Stimulated activated CD4-positive, alpha-beta T cell treated with anti-CD3 and anti-CD28 coated beads, Interleukin-15, amount 100 ng/mL, for 1 hour (primary cell): ENCODE results near the gene TPBGL.
"Not testable (repeated sequence)": the region's sequence is repeated elsewhere in the genome, so short reads cannot be mapped to it uniquely, and the experiment has no call there.

Source experiments
- DNase-seq, 2 donors: peaks; one replicate each; pipeline ENCODE4 v3.0.0-alpha.2; 2020; ENCODE audit warnings: low read depth in 1 of 2, low spot score in 1 of 2

The TPBGL gene

GRCh38 chr11:75271730-75272129 lies 31.2 kb downstream of the TPBGL start:
- no peak for DNase-seq

GRCh38 chr11:75272391-75272790 lies 31.8 kb downstream of the TPBGL start:
- no peak for DNase-seq

- no peak for DNase-seq
Measured at GRCh38 chr11:75272821-75273301, 32.3 kb downstream of the TPBGL start.

- DNase-seq = no peak
Measured at GRCh38 chr11:75273411-75274391, 33.1 kb downstream of the TPBGL start.

- DNase-seq = not testable (repeated sequence)
Measured at GRCh38 chr11:75274716-75275115, 34.1 kb downstream of the TPBGL start.

- peak; percentile 19 to 47 for DNase-seq
Measured at GRCh38 chr11:75275581-75275980, 35.0 kb downstream of the TPBGL start.

GRCh38 chr11:75276186-75276585 lies 35.6 kb downstream of the TPBGL start:
- no peak for DNase-seq

GRCh38 chr11:75276686-75277085 lies 36.1 kb downstream of the TPBGL start:
- no peak for DNase-seq

- DNase-seq = no peak
Measured at GRCh38 chr11:75277211-75277805, 36.7 kb downstream of the TPBGL start.

- no peak for DNase-seq
Measured at GRCh38 chr11:75277991-75278790, 37.6 kb downstream of the TPBGL start.

GRCh38 chr11:75279273-75279672 lies 38.7 kb downstream of the TPBGL start:
- no peak for DNase-seq

GRCh38 chr11:75280227-75280701 lies 39.7 kb downstream of the TPBGL start:
- peak; percentile 54 to 57 for DNase-seq

GRCh38 chr11:75280770-75281468 lies 40.3 kb downstream of the TPBGL start:
- no peak for DNase-seq

GRCh38 chr11:75281469-75282095 lies 41.0 kb downstream of the TPBGL start:
- no peak for DNase-seq

GRCh38 chr11:75283391-75283931 lies 42.9 kb downstream of the TPBGL start:
- no peak for DNase-seq

- no peak for DNase-seq
Measured at GRCh38 chr11:75285776-75286360, 45.3 kb downstream of the TPBGL start.

- DNase-seq = no peak
Measured at GRCh38 chr11:75286826-75287465, 46.4 kb downstream of the TPBGL start.

GRCh38 chr11:75287579-75287978 lies 47.0 kb downstream of the TPBGL start:
- DNase-seq = no peak

- no peak for DNase-seq
Measured at GRCh38 chr11:75289511-75289760, 48.9 kb downstream of the TPBGL start.
